Subcutaneous adipose tissue (tissue), 4 donors: ENCODE data around the gene SNORC. TPM values are rescaled to one million over a fixed set of nuclear protein-coding genes. Genes with fewer than 3 reads are reported as not detected.

Experiments used
- CTCF ChIP-seq: fragments of 450-650 bp; IDR thresholded peaks from one replicate; pipeline ENCODE4 v1.5.1; 2016; ENCODE audit warnings: low read depth, mild to moderate bottlenecking, control low read depth, antibody characterized with exemption, moderate library complexity
- total RNA-seq, 4 donors: library from RNA; depleted of rRNA; stranded (reverse); fragments of >200 nt; gene quantifications; one replicate each; pipeline ENCODE4 v1.1.0, GENCODE V29; 2016

Gene SNORC
- total RNA-seq, 4 donors from 2014 or later: 0.17 to 0.57 (median 0.49) TPM; not detected in 1

- no peak for TF ChIP-seq CTCF
These were observed 9.0 kb downstream of the SNORC start for GRCh38 chr2:232878855-232879617.

GRCh38 chr2:232879618-232880494 is 9.8 kb downstream of the SNORC start:
- TF ChIP-seq CTCF: no peak

- TF ChIP-seq CTCF: no peak
These were observed 10.8 kb downstream of the SNORC start for GRCh38 chr2:232880764-232881351.

GRCh38 chr2:232882085-232882484 is 12.0 kb downstream of the SNORC start:
- no peak for TF ChIP-seq CTCF

GRCh38 chr2:232882505-232883115 is 12.5 kb downstream of the SNORC start:
- TF ChIP-seq CTCF: no peak

GRCh38 chr2:232883116-232883721 is 13.2 kb downstream of the SNORC start:
- TF ChIP-seq CTCF: no peak
